Measurements from ENCODE around the gene FAF1.
"Not testable (repeated sequence)": the region's sequence is repeated elsewhere in the genome, so short reads cannot be mapped to it uniquely, and the experiment has no call there.

The FAF1 gene

GRCh38 chr1:50750021-50750619 lies 209.9 kb downstream of the FAF1 start:
- no peak for DNase-seq

- no peak for DNase-seq
These were observed 212.7 kb downstream of the FAF1 start for GRCh38 chr1:50747394-50747793.

GRCh38 chr1:50742523-50742922 lies 217.5 kb downstream of the FAF1 start:
- DNase-seq, result no peak

GRCh38 chr1:50739125-50739524 lies 220.9 kb downstream of the FAF1 start:
- no peak for DNase-seq

- no peak for DNase-seq
These were observed 224.6 kb downstream of the FAF1 start for GRCh38 chr1:50735443-50735842.

- DNase-seq, result not testable (repeated sequence)
These were observed 232.5 kb downstream of the FAF1 start for GRCh38 chr1:50727578-50727977.

- DNase-seq, result no peak
These were observed 235.3 kb downstream of the FAF1 start for GRCh38 chr1:50724626-50725286.

- DNase-seq, result no peak
These were observed 239.5 kb downstream of the FAF1 start for GRCh38 chr1:50720457-50721053.

- DNase-seq, result no peak
These were observed 240.9 kb downstream of the FAF1 start for GRCh38 chr1:50719126-50719525.

- no peak for DNase-seq
These were observed 242.7 kb downstream of the FAF1 start for GRCh38 chr1:50717327-50717726.

- not testable (repeated sequence) for DNase-seq
These were observed 243.6 kb downstream of the FAF1 start for GRCh38 chr1:50716455-50716854.

GRCh38 chr1:50710099-50710498 lies 250.0 kb downstream of the FAF1 start:
- DNase-seq, result no peak

GRCh38 chr1:50707824-50708223 lies 252.2 kb downstream of the FAF1 start:
- DNase-seq, result peak; percentile 4

- no peak for DNase-seq
These were observed 254.4 kb downstream of the FAF1 start for GRCh38 chr1:50705699-50706098.

GRCh38 chr1:50705041-50705440 lies 255.0 kb downstream of the FAF1 start:
- no peak for DNase-seq

GRCh38 chr1:50704126-50704525 lies 255.9 kb downstream of the FAF1 start:
- no peak for DNase-seq

GRCh38 chr1:50703240-50703639 lies 256.8 kb downstream of the FAF1 start:
- DNase-seq, result no peak

GRCh38 chr1:50702395-50702794 lies 257.7 kb downstream of the FAF1 start:
- no peak for DNase-seq

GRCh38 chr1:50701706-50702317 lies 258.3 kb downstream of the FAF1 start:
- no peak for DNase-seq

- no peak for DNase-seq
These were observed 259.4 kb downstream of the FAF1 start for GRCh38 chr1:50700621-50701020.

GRCh38 chr1:50700214-50700613 lies 259.9 kb downstream of the FAF1 start:
- no peak for DNase-seq

GRCh38 chr1:50699795-50700194 lies 260.3 kb downstream of the FAF1 start:
- DNase-seq, result no peak

GRCh38 chr1:50697440-50698421 lies 262.3 kb downstream of the FAF1 start:
- DNase-seq, result no peak
